MM.1S (cell line): ENCODE data around the gene GPR3.

ENCODE experiments used
- CTCF ChIP-seq: fragments of 300-600 bp; sonication (generic); IDR thresholded peaks from 2 replicates; pipeline ENCODE4 v1.5.1; 2016; ENCODE audit warnings: antibody characterized with exemption, low read length, mixed read lengths
- EZH2 ChIP-seq: fragments of 300-600 bp; sonication (generic); optimal IDR thresholded peaks from 2 replicates; pipeline ENCODE3; 2017; ENCODE audit warnings: low read depth, mild to moderate bottlenecking, antibody characterized with exemption, low read length, mixed read lengths
- EZH2phosphoT487 ChIP-seq: fragments of 300-600 bp; sonication (generic); IDR thresholded peaks from 2 replicates; pipeline ENCODE4 v1.6.1; 2018; ENCODE audit warnings: antibody characterized with exemption, low read length

GRCh38 chr1:27412502-27412901, 20.1 kb downstream of the GPR3 start:
- TF ChIP-seq CTCF: no peak
- no peak for TF ChIP-seq EZH2phosphoT487
- no peak for TF ChIP-seq EZH2
